Smooth muscle cell (in vitro differentiated cells): Measurements from ENCODE around the gene NTM. TPM values are rescaled to one million over a fixed set of nuclear protein-coding genes. Genes with fewer than 3 reads are reported as not detected.

Experiments
- DNase-seq: peaks from one replicate; lab custom pipeline; 2025; ENCODE audit not compliant: unreplicated experiment; lab: John Stamatoyannopoulos, UW
- H2AFZ ChIP-seq: fragments of 200-600 bp; sonication (generic); 2 replicates; pipeline ENCODE4 v1.6.0; 2016; ENCODE audit warnings: antibody characterized with exemption, low read depth, mild to moderate bottlenecking
- H3F3A ChIP-seq: fragments of 200-600 bp; sonication (generic); 2 replicates; pipeline ENCODE4 v1.6.0; 2017; ENCODE audit warnings: antibody characterized with exemption, low read depth
- H3K27ac ChIP-seq: fragments of 200-600 bp; sonication (generic); 2 replicates; pipeline ENCODE4 v1.5.1; 2016; ENCODE audit warnings: low read depth, mild to moderate bottlenecking
- H3K27me3 ChIP-seq: fragments of 200-600 bp; sonication (generic); 2 replicates; pipeline ENCODE4 v1.6.1; 2016; ENCODE audit warnings: low read depth, mild to moderate bottlenecking
- H3K36me3 ChIP-seq: fragments of 200-600 bp; sonication (generic); 2 replicates; pipeline ENCODE4 v1.5.1; 2016; ENCODE audit warnings: low read depth
- H3K4me1 ChIP-seq: fragments of 200-600 bp; sonication (generic); 2 replicates; pipeline ENCODE4 v1.5.1; 2016; ENCODE audit warnings: low read depth
- H3K4me2 ChIP-seq: fragments of 200-600 bp; sonication (generic); 2 replicates; pipeline ENCODE4 v1.6.0; 2016; ENCODE audit warnings: mild to moderate bottlenecking
- H3K4me3 ChIP-seq: fragments of 200-600 bp; sonication (generic); 2 replicates; pipeline ENCODE4 v1.5.1; 2016; ENCODE audit warnings: mild to moderate bottlenecking
- H3K79me2 ChIP-seq: fragments of 200-600 bp; sonication (generic); 2 replicates; pipeline ENCODE4 v1.6.0; 2016; ENCODE audit warnings: low read depth, mild to moderate bottlenecking
- H3K9ac ChIP-seq: fragments of 200-600 bp; sonication (generic); 2 replicates; pipeline ENCODE4 v1.6.0; 2016; ENCODE audit warnings: low read depth
- H3K9me3 ChIP-seq: fragments of 200-600 bp; sonication (generic); replicated peaks from 2 replicates; pipeline ENCODE4 v1.5.1; 2016; ENCODE audit warnings: low read depth
- H4K20me1 ChIP-seq: fragments of 200-600 bp; sonication (generic); 2 replicates; pipeline ENCODE4 v1.6.0; 2016; ENCODE audit warnings: low read depth
- CTCF ChIP-seq: fragments of 200-600 bp; sonication (generic); IDR thresholded peaks from 2 replicates; pipeline ENCODE4 v1.5.1; 2017; ENCODE audit warnings: borderline replicate concordance, mild to moderate bottlenecking, antibody characterized with exemption; ENCODE audit not compliant: insufficient read depth, poor library complexity, severe bottlenecking
- WGBS: methylation state at CpG from one replicate; pipeline ENCODE4 v1.1.7; 2016; ENCODE audit warnings: low lambda C conversion rate; 5-methylcytosine and 5-hydroxymethylcytosine counted together
- polyA plus RNA-seq: library from polyadenylated mRNA; unstranded; fragments of >200 nt; fragmentation: Nextera tagmentation; extraction: Ambion mirVana; gene quantifications from 2 replicates; pipeline ENCODE4 v1.2.1, GENCODE V29; 2016
- total RNA-seq: library from RNA; depleted of rRNA; stranded (reverse); fragments of >200 nt; gene quantifications from 2 replicates; pipeline ENCODE4 v1.2.3, GENCODE V29; 2014

Gene NTM
- total and polyA plus RNA-seq, 2 experiments from 2014 or later, result 68.9 to 123 TPM

DNA sequence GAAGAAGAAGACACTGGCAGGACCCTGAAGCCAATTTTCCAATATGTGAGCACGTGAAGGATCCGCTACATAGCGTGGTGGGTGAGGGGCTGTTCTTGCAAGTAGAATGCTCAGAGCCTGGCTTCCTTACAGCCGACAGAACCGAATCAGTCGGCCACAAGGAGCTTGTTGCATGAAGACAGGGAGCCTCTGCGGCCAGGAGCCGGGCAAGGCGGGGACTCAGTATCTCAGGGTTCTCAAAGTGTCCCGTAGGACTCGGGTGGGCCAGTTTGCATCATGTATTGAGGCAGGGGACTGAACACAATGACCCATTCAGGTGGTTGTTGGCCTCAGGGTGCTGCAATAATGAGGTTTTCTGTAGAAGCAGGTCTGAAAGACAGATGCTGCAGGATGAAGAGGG lies 289.5 kb downstream of the NTM start:
- Histone ChIP-seq H3K9me3 (no peaks in the 10 kb centered on the region), H3K79me2 (no peaks in the 10 kb centered on the region), H3F3A (peaks cover 12% of the 10 kb centered on the region), H3K4me1 (peaks cover 5% of the 10 kb centered on the region), H3K27ac (no peak overlapping the region), H4K20me1 (no peaks in the 10 kb centered on the region), H3K27me3 (peaks cover 10% of the 10 kb centered on the region), H3K9ac (no peak overlapping the region), H3K4me3 (no peak overlapping the region), H3K4me2 (no peak overlapping the region), H2AFZ (no peak overlapping the region), H3K36me3 (no peaks in the 10 kb centered on the region)
- no peak for DNase-seq
- WGBS, result 93% methylated on average over 11 of the region's 11 CpGs
- TF ChIP-seq CTCF, result no peak

GRCh38 chr11:131661132-131661531 lies 290.7 kb downstream of the NTM start:
- Histone ChIP-seq H3K9me3 (no peaks in the 10 kb centered on the region), H3K36me3 (no peaks in the 10 kb centered on the region), H2AFZ (no peak overlapping the region), H3F3A (peaks cover 12% of the 10 kb centered on the region), H4K20me1 (no peaks in the 10 kb centered on the region), H3K9ac (no peak overlapping the region), H3K79me2 (no peaks in the 10 kb centered on the region), H3K27ac (no peak overlapping the region), H3K4me1 (peaks cover 5% of the 10 kb centered on the region), H3K4me3 (no peak overlapping the region), H3K4me2 (no peak overlapping the region), H3K27me3 (peaks cover 3% of the 10 kb centered on the region)
- DNase-seq, result no peak
- TF ChIP-seq CTCF, result no peak
- 31% methylated on average over 3 of the region's 3 CpGs for WGBS

GRCh38 chr11:131662317-131662972 lies 292.0 kb downstream of the NTM start:
- no peak overlapping the region for H2AFZ ChIP-seq
- no peaks in the 10 kb centered on the region for H3K79me2 ChIP-seq
- no peak overlapping the region for H3K4me3 ChIP-seq
- WGBS, result 81% methylated on average over 13 of the region's 13 CpGs
- TF ChIP-seq CTCF, result no peak
- no peaks in the 10 kb centered on the region for H3K4me1 ChIP-seq
- no peak overlapping the region for H3K4me2 ChIP-seq
- H3K9me3 ChIP-seq, result no peaks in the 10 kb centered on the region
- H4K20me1 ChIP-seq, result no peaks in the 10 kb centered on the region
- no peak overlapping the region for H3K27ac ChIP-seq
- peaks cover 12% of the 10 kb centered on the region for H3F3A ChIP-seq
- peaks cover 3% of the 10 kb centered on the region for H3K27me3 ChIP-seq
- H3K36me3 ChIP-seq, result no peaks in the 10 kb centered on the region
- no peak overlapping the region for H3K9ac ChIP-seq
- no peak for DNase-seq

- Histone ChIP-seq H4K20me1 (no peaks in the 10 kb centered on the region), H2AFZ (no peak overlapping the region), H3K4me1 (no peaks in the 10 kb centered on the region), H3F3A (peaks cover 12% of the 10 kb centered on the region), H3K79me2 (no peaks in the 10 kb centered on the region), H3K27me3 (no peaks in the 10 kb centered on the region), H3K9ac (no peak overlapping the region), H3K36me3 (no peaks in the 10 kb centered on the region), H3K27ac (no peak overlapping the region), H3K4me2 (no peak overlapping the region), H3K9me3 (no peaks in the 10 kb centered on the region), H3K4me3 (no peak overlapping the region)
- TF ChIP-seq CTCF, result no peak
- WGBS, result 96% methylated on average over 9 of the region's 9 CpGs
- no peak for DNase-seq
Observed at GRCh38 chr11:131662993-131663392, 292.6 kb downstream of the NTM start.
